ENCODE results near the gene SPATS2L. TPM values are rescaled to one million over a fixed set of nuclear protein-coding genes. Genes with fewer than 3 reads are reported as not detected.

The SPATS2L gene
- total RNA-seq, 1 donor from 2014 or later: 65.6 TPM

GRCh38 chr2:200297100-200297499 is 9.4 kb upstream of the SPATS2L start:
- intact Hi-C loops (cut with DNase I): no loop called here
- H3K27me3 ChIP-seq: no peaks in the 10 kb centered on the region

DNA sequence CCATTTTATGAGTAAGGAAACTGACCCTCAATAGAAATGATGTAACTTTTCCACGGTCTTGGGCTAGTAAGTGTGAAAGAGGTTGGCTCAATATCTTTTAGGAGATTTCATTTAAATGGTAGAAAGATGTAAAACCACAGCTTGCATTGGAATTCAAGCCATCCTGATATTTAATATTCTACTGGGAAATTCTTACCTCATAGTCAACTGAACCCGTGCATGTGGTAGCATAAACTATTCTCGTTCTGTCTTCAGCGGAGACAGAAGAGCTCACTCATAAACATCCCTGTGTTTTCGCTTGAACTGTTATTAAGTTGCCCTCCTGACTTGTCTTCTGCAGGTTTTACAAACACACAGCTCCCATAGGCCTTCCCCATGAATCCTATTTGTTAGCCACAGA is 8.5 kb upstream of the SPATS2L start:
- TF ChIP-seq POLR2A (IDR thresholded peaks at IDR 0.05) (no peak), CTCF (IDR thresholded peaks at IDR 0.05) (no peak), POLR2AphosphoS5 (IDR thresholded peaks at IDR 0.05; ENCODE audit: insufficient read depth in 1 of 2, low read depth in 1 of 2) (no peak)
- H3K27ac ChIP-seq: no peak overlapping the region
- no peaks in the 10 kb centered on the region for H3K36me3 ChIP-seq
- H3K4me3 ChIP-seq: no peak overlapping the region
- DNase-seq (ENCODE audit: extremely low spot score in 2 of 2): no peak
- no peaks in the 10 kb centered on the region for H3K27me3 ChIP-seq
- no peaks in the 10 kb centered on the region for H3K9me3 ChIP-seq
- intact Hi-C loops (cut with DNase I): no loop called here
- H3K4me1 ChIP-seq: no peaks in the 10 kb centered on the region

More at GRCh38 chr2:200297100-200297499, 9.4 kb upstream of the SPATS2L start:
- no peak overlapping the region for H3K4me3 ChIP-seq
- no peak for DNase-seq (ENCODE audit: extremely low spot score in 2 of 2)
- H3K4me1 ChIP-seq: no peaks in the 10 kb centered on the region
- H3K9me3 ChIP-seq: no peaks in the 10 kb centered on the region
- H3K27ac ChIP-seq: no peak overlapping the region
- no peaks in the 10 kb centered on the region for H3K36me3 ChIP-seq
- TF ChIP-seq POLR2AphosphoS5 (IDR thresholded peaks at IDR 0.05; ENCODE audit: insufficient read depth in 1 of 2, low read depth in 1 of 2) (no peak), CTCF (IDR thresholded peaks at IDR 0.05) (no peak), POLR2A (IDR thresholded peaks at IDR 0.05) (no peak)

GRCh38 chr2:200298816-200299215 is 7.7 kb upstream of the SPATS2L start:
- H3K27me3 ChIP-seq: no peaks in the 10 kb centered on the region
- TF ChIP-seq POLR2A (IDR thresholded peaks at IDR 0.05) (no peak), POLR2AphosphoS5 (IDR thresholded peaks at IDR 0.05; ENCODE audit: insufficient read depth in 1 of 2, low read depth in 1 of 2) (no peak), CTCF (IDR thresholded peaks at IDR 0.05) (no peak)
- H3K4me1 ChIP-seq: no peaks in the 10 kb centered on the region
- intact Hi-C loops (cut with DNase I): no loop called here
- no peak overlapping the region for H3K27ac ChIP-seq
- H3K9me3 ChIP-seq: no peaks in the 10 kb centered on the region
- no peak for DNase-seq (ENCODE audit: extremely low spot score in 2 of 2)
- H3K36me3 ChIP-seq: no peaks in the 10 kb centered on the region
- no peak overlapping the region for H3K4me3 ChIP-seq

GRCh38 chr2:200300065-200300464 is 6.4 kb upstream of the SPATS2L start:
- peaks cover 3% of the 10 kb centered on the region for H3K4me1 ChIP-seq
- no peaks in the 10 kb centered on the region for H3K27me3 ChIP-seq
- no peak overlapping the region for H3K27ac ChIP-seq
- TF ChIP-seq POLR2A (IDR thresholded peaks at IDR 0.05) (no peak), POLR2AphosphoS5 (IDR thresholded peaks at IDR 0.05; ENCODE audit: insufficient read depth in 1 of 2, low read depth in 1 of 2) (no peak), CTCF (IDR thresholded peaks at IDR 0.05) (no peak)
- no peak for DNase-seq (ENCODE audit: extremely low spot score in 2 of 2)
- no peaks in the 10 kb centered on the region for H3K9me3 ChIP-seq
- H3K36me3 ChIP-seq: no peaks in the 10 kb centered on the region
- intact Hi-C loops (cut with DNase I): loop anchor here (10.0 kb wide), 1 partner anchor 155 kb away; no protein-coding TSS in a partner anchor
- H3K4me3 ChIP-seq: no peak overlapping the region

GRCh38 chr2:200300638-200301314 is 5.7 kb upstream of the SPATS2L start:
- H3K4me1 ChIP-seq: peaks cover 8% of the 10 kb centered on the region
- H3K27ac ChIP-seq: no peak overlapping the region
- no peak for DNase-seq (ENCODE audit: extremely low spot score in 2 of 2)
- intact Hi-C loops (cut with DNase I): loop anchor here (10.0 kb wide), 1 partner anchor 154 kb away; no protein-coding TSS in a partner anchor
- no peaks in the 10 kb centered on the region for H3K9me3 ChIP-seq
- no peaks in the 10 kb centered on the region for H3K27me3 ChIP-seq
- no peak overlapping the region for H3K4me3 ChIP-seq
- TF ChIP-seq POLR2AphosphoS5 (IDR thresholded peaks at IDR 0.05; ENCODE audit: insufficient read depth in 1 of 2, low read depth in 1 of 2) (no peak), POLR2A (IDR thresholded peaks at IDR 0.05) (no peak), CTCF (IDR thresholded peaks at IDR 0.05) (no peak)
- no peaks in the 10 kb centered on the region for H3K36me3 ChIP-seq
